22Rv1 (cell line): ENCODE data around the gene FGFR2.

Experiments
- H3K27ac ChIP-seq: fragments of 450-650 bp; 2 replicates; pipeline ENCODE4 v1.5.1; 2017
- CTCF ChIP-seq: fragments of 450-650 bp; IDR thresholded peaks from 2 replicates; pipeline ENCODE4 v1.5.1; 2017; ENCODE audit warnings: mild to moderate bottlenecking
- ZFX ChIP-seq: fragments of 450-650 bp; IDR thresholded peaks from 2 replicates; pipeline ENCODE4 v1.6.1; 2017; ENCODE audit warnings: antibody characterized with exemption, borderline replicate concordance

Gene FGFR2

DNA sequence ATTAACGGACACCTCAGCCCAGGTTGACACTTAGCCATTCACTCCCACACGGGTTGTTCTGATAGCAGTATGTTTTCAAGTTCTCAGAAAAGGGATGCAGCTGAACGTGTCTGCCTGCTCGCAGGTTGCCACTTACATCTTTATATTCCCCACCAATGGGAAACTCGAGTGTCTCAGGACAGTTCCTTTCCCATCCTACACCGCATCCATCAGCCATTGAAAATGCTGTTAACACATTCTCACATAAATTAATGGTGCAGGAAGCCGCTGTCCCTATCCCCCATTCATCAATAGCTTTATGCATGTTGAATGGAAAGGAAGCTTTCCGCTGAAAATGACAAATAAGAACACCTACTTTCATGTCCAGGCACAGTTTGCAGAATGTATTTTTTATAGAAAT, 1.7 kb upstream of the FGFR2 start:
- no peak overlapping the region for H3K27ac ChIP-seq
- TF ChIP-seq ZFX (no peak), CTCF (no peak)

GRCh38 chr10:121597504-121598262, 561 bp downstream of the FGFR2 start:
- no peak overlapping the region for H3K27ac ChIP-seq
- TF ChIP-seq CTCF (no peak), ZFX (no peak)

- TF ChIP-seq CTCF: no peak
- TF ChIP-seq ZFX: no peak
- H3K27ac ChIP-seq: no peak overlapping the region
Measured at GRCh38 chr10:121596689-121597503, 1.3 kb downstream of the FGFR2 start.

GRCh38 chr10:121595806-121596688, 2.2 kb downstream of the FGFR2 start:
- no peak overlapping the region for H3K27ac ChIP-seq
- TF ChIP-seq CTCF (no peak), ZFX (no peak)

GRCh38 chr10:121595351-121595805, 2.9 kb downstream of the FGFR2 start:
- H3K27ac ChIP-seq: no peak overlapping the region
- TF ChIP-seq CTCF: no peak
- no peak for TF ChIP-seq ZFX

DNA sequence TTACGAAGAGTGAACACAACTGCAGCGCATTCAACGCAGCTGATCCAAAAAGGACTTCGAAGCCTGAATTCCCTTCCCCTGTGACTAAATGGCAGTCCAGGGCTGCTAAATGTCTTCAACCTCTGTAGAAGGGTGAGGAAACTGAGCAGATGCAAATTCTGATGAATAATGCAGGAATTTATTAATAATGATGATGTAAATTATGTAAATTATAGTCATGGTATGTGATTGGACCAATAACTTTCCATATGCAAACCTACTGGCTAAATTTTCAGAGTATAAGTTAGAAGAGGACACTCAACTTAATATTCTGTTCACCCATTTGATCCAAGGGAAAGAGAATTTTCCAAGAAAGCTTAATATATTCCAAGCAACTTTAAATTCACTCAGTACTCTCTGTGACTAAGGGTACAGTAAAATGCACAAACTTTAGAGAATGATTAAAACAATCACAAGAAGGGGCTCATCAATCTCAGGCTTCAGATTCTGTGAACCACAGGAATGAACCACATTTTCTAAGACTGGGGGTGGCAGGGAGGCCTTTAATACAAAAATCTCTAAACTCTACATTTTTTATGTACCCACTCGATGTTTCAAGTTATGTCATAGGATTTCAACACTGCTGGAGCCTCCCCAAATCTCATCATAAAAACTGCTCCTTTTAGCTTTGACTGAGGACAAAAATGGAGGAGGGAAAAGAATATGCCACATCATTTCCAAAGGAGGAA, 3.5 kb downstream of the FGFR2 start:
- no peak overlapping the region for H3K27ac ChIP-seq

More for the DNA sequence above, 3.5 kb downstream of the FGFR2 start:
- TF ChIP-seq CTCF: no peak
- TF ChIP-seq ZFX: no peak
